Suprapubic skin (tissue), 4 donors: Measurements from ENCODE around the gene BTBD18. TPM values are rescaled to one million over a fixed set of nuclear protein-coding genes. Genes with fewer than 3 reads are reported as not detected.
A peak's percentile ranks its signal among the peaks of the same experiment; 100 is the strongest.

Experiments
- DNase-seq, 2 donors: peaks; one replicate each; pipeline ENCODE4 v3.0.0-alpha.2; 2019; ENCODE audit warnings: low spot score in 2 of 2
- H3K27ac ChIP-seq: fragments of 200-600 bp; sonication (generic); one replicate; pipeline ENCODE4 v1.5.1; 2019
- H3K27me3 ChIP-seq: fragments of 200-600 bp; sonication (generic); one replicate; pipeline ENCODE4 v1.5.1; 2019
- H3K36me3 ChIP-seq: fragments of 200-600 bp; sonication (generic); one replicate; pipeline ENCODE4 v1.5.1; 2019
- H3K4me1 ChIP-seq: fragments of 200-600 bp; sonication (generic); one replicate; pipeline ENCODE4 v1.5.1; 2019
- H3K4me3 ChIP-seq: fragments of 200-600 bp; sonication (generic); one replicate; pipeline ENCODE4 v1.5.1; 2019; ENCODE audit warnings: mild to moderate bottlenecking
- H3K9me3 ChIP-seq: fragments of 200-600 bp; sonication (generic); one replicate; pipeline ENCODE4 v1.5.1; 2019
- EP300 ChIP-seq: sonication (generic); formaldehyde crosslinking; IDR thresholded peaks from one replicate; pipeline ENCODE4 v1.6.1; 2017; ENCODE audit warnings: antibody characterized with exemption
- POLR2A ChIP-seq, 2 donors: fragments of 450-650 bp; IDR thresholded peaks; one replicate each; pipeline ENCODE4 v1.6.1; 2017; ENCODE audit warnings: antibody characterized with exemption in 2 of 2, mild to moderate bottlenecking in 2 of 2, moderate library complexity in 2 of 2
- POLR2AphosphoS5 ChIP-seq, 3 donors: sonication (generic); formaldehyde crosslinking; IDR thresholded peaks; one replicate each; pipeline ENCODE4 v1.6.1; 2017; ENCODE audit warnings: antibody characterized with exemption in 3 of 3
- WGBS: methylation state at CpG from one replicate; pipeline ENCODE4 v1.1.5; 2018; 5-methylcytosine and 5-hydroxymethylcytosine counted together
- total RNA-seq, 4 donors: library from RNA; depleted of rRNA; stranded (reverse); fragments of >200 nt; gene quantifications; one replicate each; pipeline ENCODE4 v1.1.0, GENCODE V29; 2016
- TF ChIP-seq, protein P1 (sequence below), 2 donors: fragments of 200-600 bp in 1 of 2; fragments of 450-650 bp in 1 of 2; sonication (generic) in 1 of 2; IDR thresholded peaks; one replicate each; pipeline ENCODE4 v1.5.1; 2016 to 2019; ENCODE audit warnings: antibody characterized with exemption in 2 of 2, mild to moderate bottlenecking in 1 of 2, moderate library complexity in 1 of 2

The BTBD18 gene
- total RNA-seq, 4 donors from 2014 or later, result not detected

DNA sequence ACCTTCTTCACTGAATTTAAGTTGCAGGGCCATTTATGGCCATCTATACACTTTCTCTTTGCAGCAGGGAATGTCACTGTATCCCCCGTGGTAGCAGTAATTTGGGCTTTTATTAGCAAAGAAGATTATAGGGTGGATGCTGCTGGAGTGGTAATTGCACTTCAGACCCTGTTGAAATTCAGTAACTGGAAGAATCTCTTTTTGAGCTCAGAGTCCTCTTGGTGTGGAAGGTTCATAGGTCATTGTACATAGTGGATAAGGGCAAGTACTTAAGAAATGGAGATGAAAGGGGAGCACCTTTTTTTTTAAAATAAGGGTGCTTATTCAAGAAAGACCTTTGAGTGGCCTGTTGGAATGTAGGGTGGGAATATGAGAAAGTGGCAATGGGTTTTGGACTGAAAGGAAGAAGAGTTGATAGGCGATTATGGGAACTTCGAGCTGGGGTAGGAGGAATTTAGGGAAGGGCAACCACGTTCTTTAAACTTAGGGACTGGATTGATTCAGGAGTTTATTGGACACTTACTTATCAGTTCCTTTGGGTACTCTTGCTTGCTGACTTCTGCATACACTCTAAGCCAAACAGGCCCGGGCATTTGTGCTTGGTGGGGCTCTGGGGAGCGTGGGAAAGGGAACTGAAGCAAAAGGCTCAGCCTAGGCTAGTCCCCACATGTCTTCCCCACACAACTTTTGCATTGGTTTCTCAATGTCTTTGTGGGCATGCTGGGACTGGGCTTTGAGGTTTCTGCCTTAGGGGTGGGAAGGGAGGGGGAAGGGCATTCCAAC lies 36.5 kb upstream of the BTBD18 start:
- Histone ChIP-seq H3K27me3 (no peaks in the 10 kb centered on the region), H3K4me1 (peaks cover 93% of the 10 kb centered on the region), H3K4me3 (no peak overlapping the region), H3K36me3 (peaks cover 8% of the 10 kb centered on the region), H3K27ac (peak overlapping the region; percentile 80), H3K9me3 (no peaks in the 10 kb centered on the region)
- DNase-seq, result no peak
- 38% methylated on average over 6 of the region's 6 CpGs for WGBS
- TF ChIP-seq POLR2A (IDR thresholded peaks at IDR 0.05), result no peak
- TF ChIP-seq POLR2AphosphoS5 (IDR thresholded peaks at IDR 0.05), result peak in 2 of 3 donors; percentile 42 to 45

DNA sequence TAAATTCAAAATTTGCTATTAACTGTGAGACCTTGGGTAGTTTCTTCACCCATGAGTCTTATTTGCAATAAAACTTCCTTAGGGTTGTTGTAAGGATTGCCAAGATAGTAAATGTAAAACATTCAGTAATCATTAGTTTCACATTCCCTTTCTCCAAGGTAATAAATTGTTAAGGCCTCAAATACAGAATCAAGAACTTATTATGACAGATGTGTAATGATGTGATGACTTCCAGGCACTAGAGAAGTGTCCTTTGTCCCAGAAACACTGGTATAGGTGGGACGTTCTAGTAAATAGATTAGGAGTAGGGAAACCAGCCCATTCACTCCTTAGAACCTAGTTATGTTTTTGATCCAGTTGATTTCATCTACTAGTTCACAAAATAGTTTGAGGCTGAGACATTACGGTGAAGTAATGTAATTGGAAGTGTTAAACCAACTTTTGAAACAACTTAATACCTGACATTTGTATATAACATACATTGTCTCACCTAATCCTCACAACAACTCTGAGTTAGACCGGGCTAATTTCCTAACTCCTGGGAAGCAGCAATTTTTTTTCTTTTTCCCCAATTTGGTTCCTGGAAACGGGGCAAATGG lies 35.5 kb upstream of the BTBD18 start:
- WGBS, result 49% methylated on average over 4 of the region's 4 CpGs
- DNase-seq, result no peak
- Histone ChIP-seq H3K4me1 (peaks cover 92% of the 10 kb centered on the region), H3K4me3 (no peak overlapping the region), H3K36me3 (peaks cover 7% of the 10 kb centered on the region), H3K9me3 (no peaks in the 10 kb centered on the region), H3K27ac (peak overlapping the region; percentile 80), H3K27me3 (no peaks in the 10 kb centered on the region)
- TF ChIP-seq, protein P1, sequence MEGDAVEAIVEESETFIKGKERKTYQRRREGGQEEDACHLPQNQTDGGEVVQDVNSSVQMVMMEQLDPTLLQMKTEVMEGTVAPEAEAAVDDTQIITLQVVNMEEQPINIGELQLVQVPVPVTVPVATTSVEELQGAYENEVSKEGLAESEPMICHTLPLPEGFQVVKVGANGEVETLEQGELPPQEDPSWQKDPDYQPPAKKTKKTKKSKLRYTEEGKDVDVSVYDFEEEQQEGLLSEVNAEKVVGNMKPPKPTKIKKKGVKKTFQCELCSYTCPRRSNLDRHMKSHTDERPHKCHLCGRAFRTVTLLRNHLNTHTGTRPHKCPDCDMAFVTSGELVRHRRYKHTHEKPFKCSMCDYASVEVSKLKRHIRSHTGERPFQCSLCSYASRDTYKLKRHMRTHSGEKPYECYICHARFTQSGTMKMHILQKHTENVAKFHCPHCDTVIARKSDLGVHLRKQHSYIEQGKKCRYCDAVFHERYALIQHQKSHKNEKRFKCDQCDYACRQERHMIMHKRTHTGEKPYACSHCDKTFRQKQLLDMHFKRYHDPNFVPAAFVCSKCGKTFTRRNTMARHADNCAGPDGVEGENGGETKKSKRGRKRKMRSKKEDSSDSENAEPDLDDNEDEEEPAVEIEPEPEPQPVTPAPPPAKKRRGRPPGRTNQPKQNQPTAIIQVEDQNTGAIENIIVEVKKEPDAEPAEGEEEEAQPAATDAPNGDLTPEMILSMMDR (IDR thresholded peaks at IDR 0.05), result no peak
- TF ChIP-seq POLR2AphosphoS5 (IDR thresholded peaks at IDR 0.05) (no peak), POLR2A (IDR thresholded peaks at IDR 0.05) (no peak)

GRCh38 chr11:57786436-57786835 lies 34.8 kb upstream of the BTBD18 start:
- 49% methylated on average over 4 of the region's 4 CpGs for WGBS
- no peak for TF ChIP-seq POLR2A (IDR thresholded peaks at IDR 0.05)
- TF ChIP-seq, protein P1 (IDR thresholded peaks at IDR 0.05), result no peak
- no peak for TF ChIP-seq EP300
- no peak for TF ChIP-seq POLR2AphosphoS5 (IDR thresholded peaks at IDR 0.05)
- Histone ChIP-seq H3K4me3 (no peak overlapping the region), H3K9me3 (no peaks in the 10 kb centered on the region), H3K4me1 (peaks cover 92% of the 10 kb centered on the region), H3K36me3 (peaks cover under 1% of the 10 kb centered on the region), H3K27ac (peak overlapping the region; percentile 80), H3K27me3 (no peaks in the 10 kb centered on the region)
- DNase-seq, result no peak

DNA sequence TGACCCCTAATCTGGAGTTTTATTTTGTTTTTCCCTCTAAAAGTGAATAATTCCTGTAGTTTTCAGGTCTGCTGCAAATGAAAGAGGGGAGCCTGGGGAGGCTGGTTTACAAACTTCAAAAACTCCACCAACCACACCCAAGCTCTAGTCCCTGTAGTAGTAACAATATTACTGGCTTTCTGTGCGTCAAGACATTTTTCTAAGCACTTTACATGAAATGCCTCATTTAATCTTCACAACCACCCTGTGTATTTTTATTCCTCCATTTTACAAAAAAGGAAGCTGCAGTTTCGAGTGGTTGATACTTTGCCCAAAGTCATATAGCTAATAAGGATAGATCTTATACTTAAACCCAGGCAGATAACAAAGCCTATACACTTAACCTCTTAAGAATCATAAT lies 33.5 kb upstream of the BTBD18 start:
- no peak for DNase-seq
- Histone ChIP-seq H3K4me1 (peaks cover 95% of the 10 kb centered on the region), H3K27ac (no peak overlapping the region), H3K9me3 (no peaks in the 10 kb centered on the region), H3K36me3 (no peaks in the 10 kb centered on the region), H3K27me3 (no peaks in the 10 kb centered on the region), H3K4me3 (no peak overlapping the region)
- 67% methylated on average over 2 of the region's 2 CpGs for WGBS
- TF ChIP-seq, protein P1 (IDR thresholded peaks at IDR 0.05), result no peak
- TF ChIP-seq EP300, result no peak
- no peak for TF ChIP-seq POLR2AphosphoS5 (IDR thresholded peaks at IDR 0.05)
- TF ChIP-seq POLR2A (IDR thresholded peaks at IDR 0.05), result no peak

- H3K4me1 ChIP-seq, result peaks cover 97% of the 10 kb centered on the region
- peak overlapping the region; percentile 84 for H3K27ac ChIP-seq
- no peaks in the 10 kb centered on the region for H3K36me3 ChIP-seq
- no peaks in the 10 kb centered on the region for H3K9me3 ChIP-seq
- no peak for TF ChIP-seq POLR2A (IDR thresholded peaks at IDR 0.05)
- no peak for TF ChIP-seq EP300
- TF ChIP-seq POLR2AphosphoS5 (IDR thresholded peaks at IDR 0.05), result no peak
- TF ChIP-seq, protein P1 (IDR thresholded peaks at IDR 0.05), result no peak
- no peaks in the 10 kb centered on the region for H3K27me3 ChIP-seq
- no peak overlapping the region for H3K4me3 ChIP-seq
- WGBS, result 39% methylated on average over 3 of the region's 3 CpGs
- DNase-seq, result no peak
Observed at GRCh38 chr11:57781529-57781943, 29.9 kb upstream of the BTBD18 start.
